Uterus (tissue), 4 donors: ENCODE data around the gene RAI14. TPM values are rescaled to one million over a fixed set of nuclear protein-coding genes. Genes with fewer than 3 reads are reported as not detected.

Experiments
- DNase-seq, 2 donors: peaks; one replicate each; pipeline ENCODE4 v3.0.0-alpha.2; 2019 to 2020
- H3K27ac ChIP-seq, 2 donors: fragments of 200-600 bp; sonication (generic); 1 replicate in 1 of 2; 2 replicates in 1 of 2; pipeline ENCODE4 v1.5.1; 2016 to 2018
- H3K27me3 ChIP-seq, 2 donors: fragments of 200-600 bp; sonication (generic); one replicate each; pipeline ENCODE4 v1.5.1; 2018 to 2019; ENCODE audit warnings: control low read depth in 1 of 2
- H3K36me3 ChIP-seq, 2 donors: fragments of 200-600 bp; sonication (generic); one replicate each; pipeline ENCODE4 v1.5.1; 2019; ENCODE audit warnings: control low read depth in 1 of 2
- H3K4me1 ChIP-seq, 2 donors: fragments of 200-600 bp; sonication (generic); one replicate each; pipeline ENCODE4 v1.5.1; 2018 to 2019; ENCODE audit warnings: control low read depth in 1 of 2
- H3K4me3 ChIP-seq, 2 donors: fragments of 200-600 bp; sonication (generic); 1 replicate in 1 of 2; 2 replicates in 1 of 2; pipeline ENCODE4 v1.5.1; 2018 to 2019; ENCODE audit warnings: mild to moderate bottlenecking in 1 of 2
- H3K9me3 ChIP-seq, 2 donors: fragments of 200-600 bp; sonication (generic); one replicate each; pipeline ENCODE4 v1.5.1; 2019; ENCODE audit warnings: control low read depth in 1 of 2
- CTCF ChIP-seq, 4 experiments: fragments of 200-600 bp in 2 of 4; fragments of 450-650 bp in 2 of 4; sonication (generic) in 2 of 4; IDR thresholded peaks; one replicate each; pipeline ENCODE4 v1.5.1; 2016 to 2019; ENCODE audit warnings: antibody characterized with exemption in 4 of 4, mild to moderate bottlenecking in 2 of 4, moderate library complexity in 1 of 4
- POLR2A ChIP-seq, 2 donors: fragments of 450-650 bp; IDR thresholded peaks; one replicate each; pipeline ENCODE4 v1.6.1; 2016; ENCODE audit warnings: antibody characterized with exemption in 2 of 2, mild to moderate bottlenecking in 1 of 2, moderate library complexity in 1 of 2
- intact Hi-C: fragments of 100-400 bp; cut with DNase I; formaldehyde crosslinking; loops from one replicate; pipeline ENCODE4 v1.15.1; 2023; ENCODE audit warnings: low total_unique reads
- total RNA-seq, 4 donors: library from RNA; depleted of rRNA in 3 of 4; stranded (reverse); fragments of >200 nt in 3 of 4; gene quantifications; one replicate each; pipeline versions ENCODE4 v1.1.0 to v1.2.4, GENCODE V29; 2014 to 2023
- donor health status: DM: yes; HTN: yes; CAD: no.

The RAI14 gene
- total RNA-seq, 4 donors from 2014 or later: 32.4 to 264 (median 117) TPM

- H3K27ac ChIP-seq: peak overlapping the region; percentile 39 to 73
- TF ChIP-seq CTCF (IDR thresholded peaks at IDR 0.05) (no peak), POLR2A (IDR thresholded peaks at IDR 0.05) (no peak)
- H3K4me1 ChIP-seq: peaks cover 0 to 3% of the 10 kb centered on the region in 2 donors
- intact Hi-C loops: no loop called here
- no peaks in the 10 kb centered on the region for H3K27me3 ChIP-seq
- H3K4me3 ChIP-seq: no peak overlapping the region
- no peaks in the 10 kb centered on the region for H3K36me3 ChIP-seq
- H3K9me3 ChIP-seq: no peaks in the 10 kb centered on the region
- DNase-seq: no peak
Measured at GRCh38 chr5:34716986-34717385, 60.9 kb downstream of the RAI14 start.

GRCh38 chr5:34717426-34718327 lies 61.5 kb downstream of the RAI14 start:
- no peak overlapping the region for H3K4me3 ChIP-seq
- H3K27me3 ChIP-seq: no peaks in the 10 kb centered on the region
- H3K9me3 ChIP-seq: no peaks in the 10 kb centered on the region
- intact Hi-C loops: no loop called here
- peaks cover 0 to 3% of the 10 kb centered on the region in 2 donors for H3K4me1 ChIP-seq
- TF ChIP-seq POLR2A (IDR thresholded peaks at IDR 0.05) (no peak), CTCF (IDR thresholded peaks at IDR 0.05) (no peak)
- no peaks in the 10 kb centered on the region for H3K36me3 ChIP-seq
- peak overlapping the region; percentile 39 to 73 for H3K27ac ChIP-seq
- peak in 1 of 2 donors; percentile 38 for DNase-seq

- Histone ChIP-seq H3K27ac (peak overlapping the region; percentile 39 to 73), H3K9me3 (no peaks in the 10 kb centered on the region), H3K4me1 (peaks cover 0 to 3% of the 10 kb centered on the region in 2 donors), H3K4me3 (no peak overlapping the region), H3K27me3 (no peaks in the 10 kb centered on the region), H3K36me3 (no peaks in the 10 kb centered on the region)
- DNase-seq: no peak
- intact Hi-C loops: no loop called here
- no peak for TF ChIP-seq POLR2A (IDR thresholded peaks at IDR 0.05)
- no peak for TF ChIP-seq CTCF (IDR thresholded peaks at IDR 0.05)
Measured at GRCh38 chr5:34718516-34718915, 62.4 kb downstream of the RAI14 start.

GRCh38 chr5:34719029-34719428 lies 62.9 kb downstream of the RAI14 start:
- Histone ChIP-seq H3K27ac (peak overlapping the region in 1 of 2 donors; percentile 73), H3K9me3 (no peaks in the 10 kb centered on the region), H3K4me1 (peaks cover 0 to 3% of the 10 kb centered on the region in 2 donors), H3K4me3 (no peak overlapping the region), H3K27me3 (no peaks in the 10 kb centered on the region), H3K36me3 (no peaks in the 10 kb centered on the region)
- no peak for TF ChIP-seq CTCF (IDR thresholded peaks at IDR 0.05)
- TF ChIP-seq POLR2A (IDR thresholded peaks at IDR 0.05): no peak
- intact Hi-C loops: no loop called here
- peak in 1 of 2 donors; percentile 22 for DNase-seq

GRCh38 chr5:34721327-34721726 lies 65.2 kb downstream of the RAI14 start:
- DNase-seq: no peak
- TF ChIP-seq CTCF (IDR thresholded peaks at IDR 0.05) (no peak), POLR2A (IDR thresholded peaks at IDR 0.05) (no peak)
- H3K27me3 ChIP-seq: no peaks in the 10 kb centered on the region
- H3K36me3 ChIP-seq: no peaks in the 10 kb centered on the region
- H3K9me3 ChIP-seq: no peaks in the 10 kb centered on the region
- H3K4me3 ChIP-seq: no peak overlapping the region
- no peak overlapping the region for H3K27ac ChIP-seq
- H3K4me1 ChIP-seq: peaks cover 0 to 3% of the 10 kb centered on the region in 2 donors
- intact Hi-C loops: no loop called here
